ENCODE data around the gene RBMS3.
A peak's percentile ranks its signal among the peaks of the same experiment; 100 is the strongest.

Gene RBMS3

DNA sequence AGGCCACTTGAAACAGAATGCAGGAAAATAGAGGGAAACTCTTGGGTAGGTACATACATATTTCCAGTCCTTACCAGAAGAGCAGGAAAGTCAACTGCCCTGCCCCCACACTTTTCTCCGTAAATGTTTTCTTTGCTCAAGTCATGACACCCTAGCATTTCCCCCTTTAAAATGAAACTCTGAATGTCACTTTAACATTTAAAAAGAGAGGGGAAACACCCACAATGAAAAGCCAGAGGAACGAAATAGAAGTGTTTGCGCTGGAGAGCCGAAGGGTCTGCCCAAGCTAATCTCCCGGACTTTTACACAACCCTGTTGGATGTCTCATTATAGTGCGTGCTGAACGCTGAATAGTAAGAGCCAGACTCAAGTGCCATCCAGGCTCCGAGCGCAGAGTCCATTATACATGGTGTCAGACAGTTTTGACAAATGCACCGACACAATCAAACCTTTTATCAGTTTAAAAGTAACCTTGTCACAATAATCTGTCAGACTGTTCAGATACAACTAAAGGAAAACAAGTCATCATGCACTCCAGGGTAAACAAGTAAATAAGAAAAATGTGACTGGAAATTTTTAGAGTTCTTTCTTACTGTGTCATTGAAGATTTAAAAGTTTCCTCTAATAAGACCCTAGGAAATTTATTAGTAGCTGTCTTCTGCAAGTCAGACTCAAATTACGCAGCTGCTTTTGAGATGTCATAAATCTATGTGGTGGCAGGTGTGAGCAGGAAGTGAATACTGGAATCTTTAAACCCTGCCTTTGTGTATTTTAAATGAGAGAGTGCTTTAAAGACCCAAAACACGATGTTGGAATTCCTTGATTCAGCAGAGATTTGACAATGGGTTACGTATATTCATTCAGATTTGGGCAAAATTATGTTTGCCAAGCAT lies 159.8 kb downstream of the RBMS3 start:
- Histone ChIP-seq H3K4me1 (ENCODE audit: control insufficient read depth, insufficient read depth, low read length) (no peaks in the 10 kb centered on the region), H3K4me3 (ENCODE audit: low read length) (peak overlapping the region; percentile 38), H3K36me3 (ENCODE audit: control insufficient read depth, insufficient read depth, low read length) (no peaks in the 10 kb centered on the region), H3K27me3 (ENCODE audit: control insufficient read depth, insufficient read depth, low read length) (no peaks in the 10 kb centered on the region), H3K9ac (ENCODE audit: low read length) (no peak overlapping the region), H3K27ac (ENCODE audit: low read depth, low read length) (no peak overlapping the region)

DNA sequence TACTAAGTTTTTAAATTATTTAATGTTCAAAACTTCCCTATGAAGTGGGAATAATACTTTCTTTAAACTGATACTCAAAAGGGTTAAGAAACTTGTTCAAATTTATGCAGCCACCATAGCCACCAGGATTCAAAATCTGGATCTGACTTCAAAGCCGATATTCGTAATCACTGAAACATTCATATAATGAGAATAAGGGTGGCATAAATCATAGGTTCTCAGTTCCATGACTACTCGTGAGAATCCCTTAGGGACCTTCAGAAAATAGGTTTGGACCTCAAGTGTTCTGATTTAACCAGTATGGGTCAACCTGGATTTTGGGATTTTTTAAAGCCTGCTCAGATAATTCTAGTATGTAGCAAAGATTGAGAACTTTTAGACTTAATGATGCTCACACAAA lies 160.6 kb downstream of the RBMS3 start:
- Histone ChIP-seq H3K4me3 (ENCODE audit: low read length) (no peak overlapping the region), H3K27me3 (ENCODE audit: control insufficient read depth, insufficient read depth, low read length) (no peaks in the 10 kb centered on the region), H3K27ac (ENCODE audit: low read depth, low read length) (no peak overlapping the region), H3K9ac (ENCODE audit: low read length) (no peak overlapping the region), H3K4me1 (ENCODE audit: control insufficient read depth, insufficient read depth, low read length) (no peaks in the 10 kb centered on the region), H3K36me3 (ENCODE audit: control insufficient read depth, insufficient read depth, low read length) (no peaks in the 10 kb centered on the region)

DNA sequence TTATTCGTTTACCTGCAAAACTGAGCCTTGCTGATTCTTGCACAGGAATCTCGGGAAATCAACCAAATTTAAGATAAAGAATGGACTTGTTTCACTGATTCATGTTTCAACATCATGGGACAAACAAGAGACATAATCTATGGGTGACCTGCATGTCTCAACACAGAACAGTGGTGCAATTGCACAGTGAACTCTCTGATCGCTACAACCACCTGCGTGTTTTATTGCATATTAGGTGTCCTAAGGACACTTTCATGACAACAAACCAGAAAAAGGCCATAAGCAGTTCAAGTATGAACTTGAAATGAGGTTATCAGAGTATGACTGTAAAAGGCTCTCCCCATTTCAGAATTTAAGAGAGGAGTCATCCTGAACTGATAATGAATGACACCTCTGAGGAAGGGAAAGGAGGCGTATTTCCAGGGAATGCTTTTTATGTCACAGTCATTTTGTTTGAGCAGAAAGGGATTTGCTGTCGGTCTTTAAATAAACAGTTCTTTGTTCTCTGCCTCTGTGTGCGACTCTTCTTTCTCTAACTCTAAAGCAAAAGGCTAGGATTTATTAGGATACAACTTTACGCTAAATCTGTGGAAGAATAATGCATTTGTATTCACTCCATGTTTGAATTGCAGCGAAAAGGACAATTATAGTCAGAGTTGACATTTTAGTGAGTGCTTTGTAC lies 167.2 kb downstream of the RBMS3 start:
- Histone ChIP-seq H3K4me3 (ENCODE audit: low read length) (no peak overlapping the region), H3K36me3 (ENCODE audit: control insufficient read depth, insufficient read depth, low read length) (no peaks in the 10 kb centered on the region), H3K27me3 (ENCODE audit: control insufficient read depth, insufficient read depth, low read length) (no peaks in the 10 kb centered on the region), H3K4me1 (ENCODE audit: control insufficient read depth, insufficient read depth, low read length) (no peaks in the 10 kb centered on the region), H3K9ac (ENCODE audit: low read length) (no peak overlapping the region), H3K27ac (ENCODE audit: low read depth, low read length) (no peak overlapping the region)

DNA sequence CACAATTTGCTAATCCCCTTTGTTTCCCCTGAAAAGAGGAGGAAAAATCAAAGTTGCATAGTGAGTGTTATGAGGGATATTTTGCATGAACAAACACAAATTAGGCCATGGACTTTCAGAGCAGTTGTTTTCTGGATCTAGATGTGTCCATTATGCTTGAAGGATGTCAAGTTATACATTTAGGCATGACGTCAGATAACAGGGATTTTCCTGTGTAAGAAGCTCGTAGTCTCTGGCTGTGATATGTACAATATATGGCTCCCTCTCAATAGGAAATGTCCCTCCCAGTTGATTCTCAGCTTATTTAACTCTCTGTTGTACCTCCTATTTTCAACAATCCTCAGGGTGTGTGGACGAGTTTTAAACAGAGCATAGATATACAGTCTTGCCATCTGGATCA lies 171.0 kb downstream of the RBMS3 start:
- no peak overlapping the region for H3K4me3 ChIP-seq (ENCODE audit: low read length)
- no peak overlapping the region for H3K9ac ChIP-seq (ENCODE audit: low read length)
- no peaks in the 10 kb centered on the region for H3K27me3 ChIP-seq (ENCODE audit: control insufficient read depth, insufficient read depth, low read length)
- H3K4me1 ChIP-seq (ENCODE audit: control insufficient read depth, insufficient read depth, low read length) = peaks cover 3% of the 10 kb centered on the region
- no peak overlapping the region for H3K27ac ChIP-seq (ENCODE audit: low read depth, low read length)
- no peaks in the 10 kb centered on the region for H3K36me3 ChIP-seq (ENCODE audit: control insufficient read depth, insufficient read depth, low read length)

DNA sequence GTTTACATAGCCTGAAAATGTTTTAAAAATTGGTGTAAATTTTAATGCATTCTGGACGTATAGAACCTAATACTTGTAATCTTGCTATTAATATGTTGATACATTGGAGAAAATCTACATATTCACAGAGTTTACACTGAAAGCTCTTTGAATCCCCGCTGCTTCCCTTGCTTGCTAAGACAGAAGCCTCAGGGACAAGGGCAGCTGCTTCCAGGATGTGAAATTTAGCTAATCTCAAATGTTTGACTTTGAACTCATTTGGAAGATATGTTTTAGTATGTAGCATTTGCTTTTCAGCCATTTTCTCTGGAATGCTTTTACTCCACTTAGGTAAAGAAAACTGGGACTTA lies 172.0 kb downstream of the RBMS3 start:
- Histone ChIP-seq H3K27ac (ENCODE audit: low read depth, low read length) (no peak overlapping the region), H3K9ac (ENCODE audit: low read length) (no peak overlapping the region)

DNA sequence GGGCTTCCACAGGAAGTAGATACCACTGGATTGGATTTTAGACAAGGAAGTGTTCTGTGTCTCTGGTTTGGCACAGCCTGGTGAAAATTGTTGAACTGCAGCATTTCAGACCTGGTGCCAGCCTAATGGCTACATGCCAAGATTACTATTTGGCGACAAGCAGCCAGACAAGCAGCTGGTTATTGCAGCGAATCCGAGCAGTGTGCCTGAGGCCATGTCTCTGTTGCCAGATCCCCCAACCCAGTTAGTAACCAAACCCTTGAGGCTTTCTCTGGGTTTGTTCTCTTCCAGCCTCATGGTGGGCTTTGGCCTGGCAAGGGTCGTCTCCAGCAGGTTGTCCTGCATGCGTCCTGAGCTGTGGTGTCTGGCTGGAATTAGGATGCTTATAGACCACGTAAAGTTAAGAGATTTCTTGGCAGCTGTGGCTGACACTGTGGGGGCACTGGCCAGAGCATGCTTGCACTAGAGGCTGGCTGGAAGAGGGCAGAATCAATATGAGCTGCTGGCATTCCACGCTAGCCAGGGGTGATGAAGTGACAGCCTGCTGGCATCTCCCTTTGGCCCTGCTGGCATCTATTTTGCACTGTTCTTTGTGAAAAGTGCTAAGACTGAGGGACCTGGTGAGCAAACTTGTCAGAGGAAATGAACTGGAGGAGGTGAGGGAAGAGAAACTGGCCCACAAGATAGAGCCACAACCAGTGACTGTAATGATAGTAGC lies 172.6 kb downstream of the RBMS3 start:
- H3K9ac ChIP-seq (ENCODE audit: low read length) = no peak overlapping the region
- H3K36me3 ChIP-seq (ENCODE audit: control insufficient read depth, insufficient read depth, low read length) = no peaks in the 10 kb centered on the region
- H3K27me3 ChIP-seq (ENCODE audit: control insufficient read depth, insufficient read depth, low read length) = no peaks in the 10 kb centered on the region
- no peak overlapping the region for H3K27ac ChIP-seq (ENCODE audit: low read depth, low read length)
- no peak overlapping the region for H3K4me3 ChIP-seq (ENCODE audit: low read length)
- peaks cover 3% of the 10 kb centered on the region for H3K4me1 ChIP-seq (ENCODE audit: control insufficient read depth, insufficient read depth, low read length)

More for the DNA sequence above, 172.0 kb downstream of the RBMS3 start:
- no peak overlapping the region for H3K4me3 ChIP-seq (ENCODE audit: low read length)
- H3K36me3 ChIP-seq (ENCODE audit: control insufficient read depth, insufficient read depth, low read length) = no peaks in the 10 kb centered on the region
- H3K4me1 ChIP-seq (ENCODE audit: control insufficient read depth, insufficient read depth, low read length) = peaks cover 3% of the 10 kb centered on the region
- H3K27me3 ChIP-seq (ENCODE audit: control insufficient read depth, insufficient read depth, low read length) = no peaks in the 10 kb centered on the region

DNA sequence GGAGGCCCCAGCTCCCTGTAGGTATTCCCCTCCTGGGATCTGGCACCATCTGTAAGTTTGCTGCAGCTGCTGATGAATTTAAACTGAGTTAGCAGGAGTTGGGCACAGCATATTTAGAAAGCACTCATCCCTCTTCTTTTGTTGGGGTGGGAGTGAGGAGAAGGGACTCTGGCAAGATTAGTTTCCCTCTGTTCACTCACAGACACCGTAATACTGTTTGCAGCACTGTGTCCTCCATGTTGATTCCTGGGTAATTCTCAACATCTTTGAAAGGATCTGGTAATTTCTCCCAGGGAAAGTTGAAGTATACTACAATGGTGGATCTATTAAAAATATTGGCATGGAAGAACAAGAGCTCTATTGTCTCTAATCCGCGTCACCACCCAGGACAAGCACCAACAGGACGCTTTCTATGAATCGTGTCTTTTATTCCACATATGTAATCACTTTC lies 173.3 kb downstream of the RBMS3 start:
- no peak overlapping the region for H3K9ac ChIP-seq (ENCODE audit: low read length)
- peaks cover 3% of the 10 kb centered on the region for H3K4me1 ChIP-seq (ENCODE audit: control insufficient read depth, insufficient read depth, low read length)
- no peaks in the 10 kb centered on the region for H3K36me3 ChIP-seq (ENCODE audit: control insufficient read depth, insufficient read depth, low read length)
- no peaks in the 10 kb centered on the region for H3K27me3 ChIP-seq (ENCODE audit: control insufficient read depth, insufficient read depth, low read length)
- no peak overlapping the region for H3K27ac ChIP-seq (ENCODE audit: low read depth, low read length)
- no peak overlapping the region for H3K4me3 ChIP-seq (ENCODE audit: low read length)

DNA sequence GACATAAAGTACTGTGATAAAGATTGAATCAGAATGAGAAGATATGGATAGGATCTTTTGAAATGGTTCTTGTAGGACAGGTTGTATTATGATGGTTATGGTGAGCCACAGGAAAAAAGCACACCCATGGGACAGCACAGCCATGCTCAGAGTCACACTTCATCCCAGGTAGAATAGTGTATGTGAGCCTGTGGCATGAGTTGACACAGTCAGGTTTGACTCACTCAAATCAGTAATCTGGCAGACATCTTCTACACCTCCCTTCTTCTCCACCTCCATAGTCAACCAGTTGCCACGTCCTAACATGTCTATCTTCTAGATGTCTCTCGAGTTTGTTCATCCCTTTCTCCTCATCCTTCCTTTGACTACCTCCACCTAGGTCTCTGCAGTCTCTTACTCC lies 176.0 kb downstream of the RBMS3 start:
- Histone ChIP-seq H3K27ac (ENCODE audit: low read depth, low read length) (no peak overlapping the region), H3K4me3 (ENCODE audit: low read length) (no peak overlapping the region), H3K36me3 (ENCODE audit: control insufficient read depth, insufficient read depth, low read length) (no peaks in the 10 kb centered on the region), H3K4me1 (ENCODE audit: control insufficient read depth, insufficient read depth, low read length) (peaks cover 3% of the 10 kb centered on the region), H3K9ac (ENCODE audit: low read length) (no peak overlapping the region), H3K27me3 (ENCODE audit: control insufficient read depth, insufficient read depth, low read length) (no peaks in the 10 kb centered on the region)

DNA sequence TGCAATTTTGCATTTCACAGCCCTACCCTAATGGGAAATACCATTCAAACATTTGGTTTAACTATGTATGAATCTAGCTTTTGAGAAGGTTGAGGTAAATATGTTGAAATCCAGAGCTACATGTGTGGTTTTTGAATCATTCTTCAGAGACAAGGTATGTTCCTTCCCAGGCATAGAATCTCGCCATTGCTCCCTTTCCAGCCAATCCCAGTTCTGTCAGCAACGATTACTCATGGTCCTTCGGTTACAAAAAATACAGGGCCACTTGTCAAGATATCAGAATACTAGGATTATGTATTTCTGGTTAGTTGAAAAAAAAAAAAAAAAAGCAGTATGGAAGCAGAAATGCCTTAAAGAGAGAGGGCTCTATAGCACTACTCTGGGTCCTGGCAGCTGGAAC lies 182.4 kb downstream of the RBMS3 start:
- Histone ChIP-seq H3K27me3 (ENCODE audit: control insufficient read depth, insufficient read depth, low read length) (no peaks in the 10 kb centered on the region), H3K9ac (ENCODE audit: low read length) (no peak overlapping the region), H3K4me1 (ENCODE audit: control insufficient read depth, insufficient read depth, low read length) (no peaks in the 10 kb centered on the region), H3K27ac (ENCODE audit: low read depth, low read length) (no peak overlapping the region), H3K36me3 (ENCODE audit: control insufficient read depth, insufficient read depth, low read length) (no peaks in the 10 kb centered on the region), H3K4me3 (ENCODE audit: low read length) (no peak overlapping the region)

DNA sequence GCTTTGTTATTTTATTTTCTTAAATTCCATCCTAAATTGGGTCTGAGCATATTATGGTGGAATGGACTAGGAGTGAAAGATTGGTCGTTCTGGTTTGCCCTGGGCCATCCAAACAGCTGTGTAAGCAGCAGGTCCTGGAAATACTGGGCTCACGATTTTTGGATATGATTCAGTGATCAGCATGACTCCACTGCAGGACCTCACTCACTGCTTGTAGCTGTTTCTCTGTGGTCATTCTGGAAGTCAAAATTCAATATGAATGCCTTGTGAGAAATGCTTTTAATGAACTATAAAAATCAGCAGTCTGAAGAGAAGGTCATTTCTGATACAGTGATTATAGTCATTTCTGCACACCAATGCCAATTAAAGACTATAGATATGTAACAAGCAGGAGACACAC lies 185.0 kb downstream of the RBMS3 start:
- no peaks in the 10 kb centered on the region for H3K4me1 ChIP-seq (ENCODE audit: control insufficient read depth, insufficient read depth, low read length)
- no peak overlapping the region for H3K9ac ChIP-seq (ENCODE audit: low read length)
- no peaks in the 10 kb centered on the region for H3K36me3 ChIP-seq (ENCODE audit: control insufficient read depth, insufficient read depth, low read length)
- no peak overlapping the region for H3K4me3 ChIP-seq (ENCODE audit: low read length)
- no peaks in the 10 kb centered on the region for H3K27me3 ChIP-seq (ENCODE audit: control insufficient read depth, insufficient read depth, low read length)
- H3K27ac ChIP-seq (ENCODE audit: low read depth, low read length) = no peak overlapping the region

DNA sequence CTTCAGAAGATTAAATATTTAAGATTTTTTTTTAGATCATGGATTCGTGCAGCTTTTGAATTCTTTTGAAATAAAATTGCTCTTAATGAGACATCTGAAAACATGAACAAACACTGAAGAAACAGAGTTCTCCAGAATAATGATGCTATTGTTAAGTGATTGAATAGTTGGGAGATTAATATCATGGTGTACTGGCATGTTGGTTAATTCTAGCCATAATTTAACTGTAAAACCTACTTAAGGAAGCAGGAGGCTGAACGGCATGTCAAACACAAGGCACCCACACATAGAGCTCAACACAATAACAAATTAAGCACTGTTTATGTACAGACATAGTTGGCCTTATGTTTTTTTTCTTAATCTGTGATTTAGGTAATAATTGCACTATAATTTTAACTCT lies 185.6 kb downstream of the RBMS3 start:
- Histone ChIP-seq H3K36me3 (ENCODE audit: control insufficient read depth, insufficient read depth, low read length) (no peaks in the 10 kb centered on the region), H3K4me3 (ENCODE audit: low read length) (no peak overlapping the region), H3K4me1 (ENCODE audit: control insufficient read depth, insufficient read depth, low read length) (no peaks in the 10 kb centered on the region), H3K27me3 (ENCODE audit: control insufficient read depth, insufficient read depth, low read length) (no peaks in the 10 kb centered on the region), H3K9ac (ENCODE audit: low read length) (no peak overlapping the region), H3K27ac (ENCODE audit: low read depth, low read length) (no peak overlapping the region)

DNA sequence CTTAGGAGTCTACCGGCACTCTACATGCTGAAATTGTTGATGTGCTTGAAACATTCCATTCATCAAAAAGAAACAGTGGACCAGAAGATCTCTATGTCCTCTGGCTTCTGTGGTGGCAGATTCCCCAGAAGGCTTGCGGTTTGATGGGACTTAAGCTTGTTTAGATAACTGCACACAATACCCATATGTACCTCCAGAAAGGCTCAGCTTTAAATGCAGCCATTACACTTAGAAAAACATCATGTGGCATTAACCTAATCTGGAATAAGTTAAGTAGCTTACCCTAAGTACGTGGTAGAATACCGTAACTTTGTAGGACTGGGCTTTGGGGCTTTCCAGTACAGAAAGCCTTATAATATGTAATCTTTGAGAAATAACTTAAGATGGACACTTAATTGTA lies 187.3 kb downstream of the RBMS3 start:
- Histone ChIP-seq H3K27ac (ENCODE audit: low read depth, low read length) (no peak overlapping the region), H3K4me3 (ENCODE audit: low read length) (no peak overlapping the region), H3K4me1 (ENCODE audit: control insufficient read depth, insufficient read depth, low read length) (no peaks in the 10 kb centered on the region), H3K9ac (ENCODE audit: low read length) (no peak overlapping the region), H3K36me3 (ENCODE audit: control insufficient read depth, insufficient read depth, low read length) (no peaks in the 10 kb centered on the region), H3K27me3 (ENCODE audit: control insufficient read depth, insufficient read depth, low read length) (no peaks in the 10 kb centered on the region)
